NCI-H1694 (cell line): ENCODE results near the gene PUS1.

ENCODE experiments used
- DNase-seq: peaks from one replicate; lab custom pipeline; 2025; lab: John Stamatoyannopoulos, UW

Gene PUS1

GRCh38 chr12:131994589-131994988 is 65.5 kb downstream of the PUS1 start:
- DNase-seq: no peak
